NCI-H1092 treated with DMSO at 0.1 percent for 48 hours (cell line): Measurements from ENCODE around the gene CC2D2A.

ENCODE experiments used
- DNase-seq: peaks from one replicate; lab custom pipeline; 2025; lab: John Stamatoyannopoulos, UW

CC2D2A gene

DNA sequence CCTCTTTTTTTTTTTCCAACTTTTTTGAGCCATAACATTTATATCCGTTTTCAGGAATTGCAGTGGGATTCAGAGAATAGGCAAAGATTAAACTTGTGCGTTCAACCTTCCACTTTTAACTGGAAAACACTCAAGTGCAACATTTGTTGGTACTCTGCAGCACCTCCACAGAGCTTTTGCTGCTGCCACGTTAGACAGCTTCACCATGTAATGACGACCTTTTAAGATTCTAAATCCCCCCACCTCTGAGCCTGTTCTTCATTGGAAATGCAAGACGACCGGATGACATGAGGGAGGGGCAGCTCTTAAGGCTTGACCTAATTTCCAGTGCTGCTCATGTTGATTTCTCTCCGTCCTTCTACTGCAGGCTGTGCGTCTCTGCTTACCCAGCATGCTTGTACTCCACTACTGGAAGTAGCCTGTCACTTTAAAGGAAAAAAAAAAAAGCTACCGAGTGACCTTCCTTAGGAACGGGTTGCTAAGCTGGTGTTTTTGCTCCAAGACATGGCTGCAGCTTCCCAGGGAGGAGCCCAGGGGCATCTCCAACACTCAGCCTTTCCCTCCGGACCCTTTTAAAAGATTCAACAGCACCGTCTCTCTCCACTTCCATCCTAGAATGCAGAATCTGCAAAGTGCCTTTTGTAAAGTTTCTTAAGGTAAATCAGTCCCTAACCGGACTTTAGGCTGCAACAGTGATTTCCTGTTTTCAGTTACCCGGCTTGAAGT, at the start of gene CC2D2A:
TSS of gene CC2D2A (plus strand) at position 481 of the 726 bp plus-strand sequence. CDS start 6,051 bp downstream, outside the sequence.
- DNase-seq = no peak

DNA sequence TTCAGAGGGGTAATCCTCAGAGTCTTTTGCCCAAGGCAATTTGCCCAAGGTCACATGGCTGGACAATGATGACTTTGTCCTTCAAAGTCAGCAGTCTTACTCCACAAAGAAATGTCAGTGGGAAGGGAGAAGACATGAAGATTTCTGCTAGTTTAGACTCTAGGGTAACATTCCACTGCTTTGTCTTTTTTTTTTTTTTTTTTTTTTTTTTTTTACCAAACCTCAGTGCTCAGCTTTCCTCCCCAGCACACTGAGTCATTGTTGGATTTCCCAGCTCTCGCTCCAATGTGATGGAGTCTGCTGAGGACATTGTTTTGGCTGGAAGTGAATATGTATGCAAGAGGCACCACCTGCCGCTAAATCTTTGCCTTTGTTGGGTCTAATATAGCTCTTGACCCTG, 49.0 kb upstream of the CC2D2A start:
- no peak for DNase-seq

DNA sequence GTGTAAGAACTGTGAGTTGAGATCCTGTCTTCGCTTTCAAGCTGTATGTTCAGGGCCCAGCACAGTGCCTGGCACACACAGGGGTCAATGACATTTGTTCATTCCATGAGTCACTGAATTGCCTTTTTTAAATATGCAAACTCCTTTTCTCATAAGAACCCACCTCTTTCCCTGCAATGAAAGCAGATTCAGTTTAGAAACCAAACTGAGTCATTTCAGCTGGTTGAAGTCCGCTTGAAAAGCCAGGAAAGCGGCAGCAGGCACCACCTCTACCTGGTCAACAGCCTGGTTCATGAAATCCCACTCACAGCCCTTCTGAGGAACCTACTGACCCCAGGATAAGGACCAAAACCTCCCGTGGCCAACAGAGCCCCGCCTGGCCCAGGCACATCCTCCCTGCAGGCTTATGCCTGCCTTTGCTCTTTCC, 46.4 kb upstream of the CC2D2A start:
- DNase-seq = no peak

DNA sequence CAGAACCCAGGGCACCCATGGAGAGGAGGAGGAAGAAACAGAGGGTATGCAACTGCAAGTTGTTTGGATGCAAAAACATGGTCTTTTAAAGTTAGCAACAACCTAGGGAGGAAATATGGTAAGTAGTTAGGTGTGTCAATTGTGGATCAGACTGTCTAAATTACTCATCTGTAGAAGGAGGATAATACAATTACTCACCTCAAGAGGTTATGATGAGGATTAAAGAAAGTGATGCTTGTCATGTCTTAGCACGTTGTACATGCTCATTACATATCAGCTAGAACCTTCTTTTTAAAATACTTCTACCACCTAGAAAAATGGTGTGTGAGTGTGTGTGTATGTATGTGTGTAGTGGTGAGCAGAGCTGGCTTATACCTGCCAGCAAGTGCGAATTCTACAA, 44.2 kb upstream of the CC2D2A start:
- DNase-seq = no peak

DNA sequence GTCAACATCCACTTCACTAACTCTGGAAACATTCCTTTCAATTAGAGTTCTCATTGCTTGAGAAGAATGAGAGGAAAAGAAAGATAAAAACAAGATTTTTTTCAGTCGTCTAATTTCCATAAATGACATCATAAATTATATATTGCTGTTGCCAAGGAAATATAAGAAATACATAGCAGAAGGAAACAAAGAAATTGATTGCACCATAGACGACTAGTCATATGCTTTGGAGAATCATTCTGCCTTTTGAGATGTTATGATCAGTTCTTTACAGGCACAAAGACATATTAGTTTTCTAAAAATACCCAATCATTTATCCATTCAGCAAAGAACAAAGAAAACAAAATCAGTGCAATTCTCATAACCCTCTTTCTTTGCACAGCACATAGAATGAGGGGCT, 42.5 kb upstream of the CC2D2A start:
- DNase-seq = no peak

DNA sequence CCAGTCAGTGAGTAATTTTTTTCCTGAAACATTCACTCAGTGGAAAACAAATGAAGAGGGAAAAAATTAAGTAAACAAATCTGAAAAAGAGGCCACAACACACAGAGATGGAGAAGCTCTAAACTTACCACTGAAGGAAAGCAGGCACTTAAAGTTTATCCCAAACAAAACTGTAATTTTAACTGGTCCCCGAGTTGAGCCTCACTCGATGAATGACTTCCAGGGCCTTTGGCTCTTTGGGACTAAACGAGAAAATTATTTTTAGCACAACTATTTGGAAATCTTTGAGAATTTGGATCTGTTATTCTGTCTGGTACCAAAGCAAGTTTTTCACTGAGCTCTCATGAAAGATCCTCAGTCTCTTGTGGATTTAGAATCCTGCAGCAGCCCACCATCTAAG, 42.0 kb upstream of the CC2D2A start, which contains the start of gene C1QTNF7:
TSS of gene C1QTNF7 (plus strand) at position 333 of the 400 bp plus-strand sequence. CDS start 7,711 bp downstream, outside the sequence.
- no peak for DNase-seq

DNA sequence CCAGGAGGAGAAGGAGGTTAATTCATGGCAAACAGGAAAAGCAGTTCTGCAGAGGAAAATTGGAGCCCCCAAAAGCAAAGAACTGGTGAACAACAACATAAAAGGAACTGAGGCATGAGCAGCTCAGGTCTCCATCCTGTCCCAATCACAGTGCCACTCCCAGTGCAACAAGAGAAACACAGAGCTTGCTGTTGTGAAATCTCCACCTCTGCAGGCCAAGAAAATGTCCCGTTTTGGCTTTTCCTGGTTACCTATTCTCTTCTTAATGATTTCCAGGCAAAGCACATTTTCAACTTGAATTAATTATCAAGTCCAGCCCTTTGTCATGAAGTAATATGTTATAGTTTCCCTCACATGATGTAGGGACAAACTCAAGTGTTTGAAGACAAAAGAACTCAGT, 41.1 kb upstream of the CC2D2A start:
- DNase-seq = no peak

DNA sequence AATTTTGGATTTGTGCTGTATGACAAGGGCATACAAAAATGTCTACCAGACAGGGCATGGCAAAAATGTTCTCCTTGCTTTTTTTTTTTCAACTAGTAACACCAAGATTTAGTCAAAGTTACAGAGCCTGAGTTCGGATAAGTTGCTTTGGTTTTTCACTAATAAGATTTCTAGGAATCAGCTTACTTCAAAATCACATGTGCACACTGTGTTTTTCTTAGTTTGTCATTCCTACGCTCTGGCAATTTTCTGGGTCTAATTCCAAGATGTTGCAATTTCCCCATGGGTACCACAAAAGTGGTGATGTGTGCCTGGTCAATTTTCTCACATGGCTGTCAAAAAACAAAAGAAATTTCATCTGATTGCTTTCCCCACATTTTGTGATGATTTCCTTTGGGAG, 35.6 kb upstream of the CC2D2A start:
- no peak for DNase-seq

DNA sequence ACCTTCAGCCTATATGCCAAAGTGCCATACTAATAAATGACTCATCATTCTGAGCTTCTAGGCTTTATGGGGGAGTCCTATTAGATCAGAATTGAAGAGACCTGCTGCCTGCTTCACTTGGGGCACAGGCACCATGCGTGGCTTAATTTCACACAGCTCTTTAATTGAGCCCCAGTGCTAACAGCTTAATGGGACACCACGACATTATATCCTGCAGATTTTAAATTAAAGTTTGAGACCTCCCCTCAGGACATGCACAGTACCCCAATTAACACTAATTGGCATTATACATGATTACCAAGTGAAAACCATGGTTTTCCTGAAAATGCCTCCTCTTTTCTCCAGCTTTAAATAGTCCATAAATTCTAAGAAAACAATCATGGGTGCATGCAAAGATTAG, 35.0 kb upstream of the CC2D2A start:
- DNase-seq = no peak

DNA sequence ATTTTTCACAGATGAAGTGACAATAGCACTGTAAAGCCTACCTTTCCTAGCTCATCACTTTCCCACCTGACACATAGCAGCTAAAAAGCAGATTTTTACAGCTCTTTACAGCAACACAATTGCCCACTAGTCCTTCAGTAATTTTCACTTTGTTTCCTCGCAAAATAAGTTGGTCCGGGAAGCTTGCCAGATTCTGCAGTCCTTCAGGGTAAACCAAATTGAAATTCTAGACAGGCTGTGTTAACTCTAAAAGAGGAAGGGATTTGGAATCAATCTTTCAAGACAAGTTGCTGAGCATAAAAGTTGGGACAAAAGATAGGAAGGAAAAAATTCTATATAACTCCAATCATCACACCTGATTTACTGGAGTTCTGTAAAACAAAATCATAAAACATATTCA, 33.2 kb upstream of the CC2D2A start:
- peak; percentile 37 for DNase-seq

DNA sequence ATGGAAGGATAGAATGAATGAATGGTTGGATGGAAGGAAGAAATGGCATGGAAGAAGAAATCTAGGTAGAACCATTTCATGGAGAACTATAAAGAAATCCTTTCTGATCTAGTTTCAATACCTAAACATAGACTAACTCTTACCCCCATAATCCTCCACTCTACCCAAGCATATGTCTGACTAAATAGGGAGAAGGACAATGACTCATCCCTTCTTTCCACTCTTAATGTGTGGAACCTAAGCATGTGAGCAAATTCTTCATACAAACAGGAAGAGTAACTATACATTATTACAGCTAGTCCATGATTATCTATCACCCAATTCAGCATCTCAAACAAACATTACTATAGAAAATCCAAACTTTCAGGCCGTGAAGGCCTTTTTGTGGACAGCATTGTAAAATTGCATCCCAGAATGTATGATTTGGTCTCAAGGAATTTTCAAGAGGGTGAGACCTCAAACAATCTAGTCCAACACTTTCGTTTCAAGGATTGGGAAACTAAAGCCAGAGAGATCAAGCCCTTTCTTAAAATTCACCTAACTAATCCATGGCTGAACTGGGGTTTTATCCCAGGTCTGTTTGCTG, 30.6 kb upstream of the CC2D2A start:
- DNase-seq = no peak

DNA sequence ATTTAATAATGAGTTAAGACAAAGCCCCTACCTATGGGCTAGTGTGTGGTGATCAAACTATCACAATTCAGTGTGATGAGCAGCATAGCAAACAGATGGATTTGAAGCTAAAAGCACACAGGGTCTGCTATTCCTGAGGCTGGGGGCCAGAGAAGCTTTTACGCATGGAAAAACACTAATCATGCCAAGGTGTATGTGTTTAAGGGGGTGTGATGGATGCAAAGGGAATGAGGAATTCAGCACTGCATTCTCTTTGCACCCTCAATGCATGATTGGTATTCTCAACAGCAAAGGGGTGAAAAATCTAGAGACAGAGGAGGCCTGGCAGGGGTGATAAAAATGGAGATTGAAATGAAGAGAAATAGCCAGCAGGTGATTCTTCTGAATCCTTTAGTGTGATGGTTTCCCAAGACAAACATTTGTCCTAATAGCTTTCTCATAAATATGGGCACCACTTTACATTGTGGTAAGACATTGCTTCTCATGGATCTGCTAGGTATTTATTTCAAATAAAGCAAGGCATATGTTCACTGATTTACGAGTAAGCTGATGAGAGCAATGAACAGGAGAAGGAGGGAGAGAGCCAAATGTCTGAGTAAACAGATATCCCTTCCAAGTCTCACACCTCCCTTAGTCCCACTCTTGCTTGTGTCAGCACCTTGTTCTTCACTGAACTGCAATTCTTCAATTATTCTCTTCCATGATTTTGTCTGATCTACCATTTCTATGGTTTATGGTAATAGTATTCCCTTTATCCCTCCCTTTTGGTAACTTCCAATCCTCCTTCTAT, 26.1 kb upstream of the CC2D2A start:
- no peak for DNase-seq

DNA sequence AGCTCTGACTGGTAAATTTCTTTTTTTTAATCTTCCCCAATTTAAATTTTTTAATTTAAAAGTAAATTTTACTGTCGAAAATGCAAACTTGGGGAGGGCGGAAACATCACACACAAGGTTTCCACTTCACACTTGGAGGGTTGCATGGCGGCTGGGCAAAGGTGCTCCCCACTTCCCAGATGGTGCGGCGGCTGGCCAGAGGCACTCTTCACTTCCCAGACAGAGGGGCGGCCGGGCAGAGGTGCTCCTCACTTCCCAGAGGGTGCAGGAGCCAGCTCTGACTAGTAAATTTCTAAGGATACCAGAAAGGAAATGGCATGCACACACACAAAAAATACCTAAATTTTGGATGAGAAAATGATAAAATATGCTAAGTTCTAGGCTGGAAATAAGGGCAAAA, 25.4 kb upstream of the CC2D2A start:
- no peak for DNase-seq

DNA sequence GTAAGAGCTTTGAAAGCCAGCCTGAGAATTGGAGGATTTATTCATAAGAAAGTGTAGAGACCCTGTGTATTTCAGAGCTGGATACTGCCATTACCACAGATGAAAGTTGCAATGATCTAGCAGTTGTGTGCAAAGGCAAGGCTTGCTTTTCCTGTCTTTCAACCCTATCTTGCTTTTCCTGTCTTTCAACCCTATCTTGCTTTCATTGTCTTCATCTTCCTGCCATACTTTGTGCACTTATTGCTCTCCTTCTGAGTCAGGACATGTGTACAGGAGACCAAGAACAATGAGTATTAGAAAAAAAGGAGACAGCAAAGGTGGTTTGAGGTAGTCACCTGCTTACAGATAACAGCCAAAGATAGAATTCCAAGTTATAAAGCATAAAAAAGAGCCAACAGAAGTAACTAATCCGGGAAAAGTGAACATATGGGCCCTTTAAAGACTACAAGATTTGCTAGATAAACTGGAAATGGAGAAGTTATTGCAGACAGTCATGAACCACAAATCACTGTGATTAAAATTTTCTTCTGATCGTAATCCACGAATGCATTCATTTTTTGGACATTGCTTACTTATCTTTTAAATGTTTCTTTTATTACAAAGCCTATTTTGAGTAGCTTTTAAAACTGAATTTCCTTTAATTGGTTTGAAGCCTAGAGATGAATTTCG, 24.7 kb upstream of the CC2D2A start:
- DNase-seq = no peak

DNA sequence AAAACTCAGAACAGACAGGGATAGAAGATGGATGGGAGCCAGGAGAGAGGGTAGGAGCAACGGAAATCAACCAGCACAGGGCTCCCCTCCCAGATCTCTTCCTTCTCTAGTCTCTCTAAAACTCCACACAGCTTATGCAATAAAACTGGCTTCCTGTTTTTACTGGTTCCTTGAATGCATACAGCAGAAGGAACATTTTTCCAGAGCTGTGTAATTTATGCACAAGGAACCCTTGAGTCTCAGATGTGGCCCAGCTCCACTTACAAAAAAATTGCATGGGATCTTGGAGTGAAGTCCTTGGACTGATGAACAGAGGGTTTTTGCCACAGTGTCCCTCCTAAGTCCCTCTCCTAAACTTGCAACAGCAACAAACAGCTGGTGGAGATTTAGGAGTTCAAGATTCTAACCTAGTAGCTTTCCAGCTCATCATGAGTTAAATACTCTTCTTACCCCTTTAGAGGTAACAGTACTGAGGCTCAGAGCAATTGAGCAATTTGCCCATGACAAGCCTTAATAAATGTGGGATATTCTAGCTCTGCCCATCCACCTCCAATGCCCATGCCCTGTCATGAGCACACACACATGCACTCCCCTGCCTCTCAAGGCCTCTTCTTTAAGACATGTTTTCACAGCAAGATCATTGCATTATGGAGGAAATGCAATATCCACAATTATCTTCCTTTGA, 18.4 kb upstream of the CC2D2A start:
- no peak for DNase-seq

DNA sequence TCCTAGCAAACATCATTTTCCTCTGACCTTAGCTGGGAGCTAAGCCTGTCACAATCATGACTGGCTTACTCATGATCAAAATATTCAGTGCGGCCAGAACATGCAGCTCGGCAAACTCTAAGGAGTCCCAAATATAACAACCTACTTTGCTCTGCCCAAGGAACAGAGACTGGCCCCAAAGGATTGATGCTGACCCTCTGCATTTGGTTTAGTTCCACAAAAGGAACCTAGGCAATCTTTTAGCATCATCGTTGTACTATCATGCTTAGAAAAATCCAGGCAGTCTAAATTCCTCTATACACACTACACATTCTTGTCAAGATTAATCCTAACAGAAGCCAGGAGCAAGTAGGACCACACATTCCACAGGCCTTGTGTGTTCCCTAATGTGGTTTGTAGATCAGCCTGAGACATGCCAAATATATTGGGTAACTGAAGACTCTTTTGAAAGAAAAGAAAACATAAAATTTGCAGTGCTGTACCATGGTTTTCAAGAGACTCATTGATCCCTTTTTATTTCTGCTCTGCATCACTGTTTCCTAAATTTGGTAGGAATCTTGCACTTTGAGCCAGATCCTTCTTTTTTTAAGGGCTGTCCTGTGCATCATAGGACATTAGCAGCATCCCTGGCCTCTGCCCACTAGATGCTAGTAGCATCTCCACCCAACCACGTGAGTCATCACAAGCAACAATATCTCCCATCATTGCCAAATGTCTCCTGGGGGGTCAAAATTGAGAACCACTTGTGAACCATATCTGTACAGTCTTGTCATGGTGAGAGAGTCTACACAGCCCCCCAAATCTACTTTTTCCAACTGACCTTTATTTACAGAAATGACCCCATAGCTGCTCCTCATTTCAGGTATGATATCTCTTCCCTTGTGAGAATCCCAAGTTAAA, 17.6 kb upstream of the CC2D2A start:
- DNase-seq = no peak

DNA sequence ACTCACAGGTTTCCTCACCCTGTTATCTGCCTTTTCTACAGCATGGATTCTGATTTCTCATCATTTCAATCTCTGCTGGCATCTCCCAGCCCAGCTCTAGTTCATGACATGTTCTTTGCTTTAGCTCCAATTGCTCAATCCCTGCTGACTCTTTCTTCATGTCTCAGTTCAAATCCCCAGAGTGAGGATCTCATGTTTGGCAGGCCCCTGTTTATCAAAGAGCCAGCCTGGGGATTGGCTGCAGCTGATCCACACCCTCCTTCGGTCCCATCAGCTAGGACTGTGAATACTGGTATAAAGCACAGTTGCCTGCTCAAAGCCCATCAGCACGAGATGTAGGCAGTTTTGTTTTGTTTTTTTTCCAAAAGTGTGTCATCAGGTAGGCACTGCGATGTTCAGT, 14.4 kb upstream of the CC2D2A start:
- DNase-seq = no peak

DNA sequence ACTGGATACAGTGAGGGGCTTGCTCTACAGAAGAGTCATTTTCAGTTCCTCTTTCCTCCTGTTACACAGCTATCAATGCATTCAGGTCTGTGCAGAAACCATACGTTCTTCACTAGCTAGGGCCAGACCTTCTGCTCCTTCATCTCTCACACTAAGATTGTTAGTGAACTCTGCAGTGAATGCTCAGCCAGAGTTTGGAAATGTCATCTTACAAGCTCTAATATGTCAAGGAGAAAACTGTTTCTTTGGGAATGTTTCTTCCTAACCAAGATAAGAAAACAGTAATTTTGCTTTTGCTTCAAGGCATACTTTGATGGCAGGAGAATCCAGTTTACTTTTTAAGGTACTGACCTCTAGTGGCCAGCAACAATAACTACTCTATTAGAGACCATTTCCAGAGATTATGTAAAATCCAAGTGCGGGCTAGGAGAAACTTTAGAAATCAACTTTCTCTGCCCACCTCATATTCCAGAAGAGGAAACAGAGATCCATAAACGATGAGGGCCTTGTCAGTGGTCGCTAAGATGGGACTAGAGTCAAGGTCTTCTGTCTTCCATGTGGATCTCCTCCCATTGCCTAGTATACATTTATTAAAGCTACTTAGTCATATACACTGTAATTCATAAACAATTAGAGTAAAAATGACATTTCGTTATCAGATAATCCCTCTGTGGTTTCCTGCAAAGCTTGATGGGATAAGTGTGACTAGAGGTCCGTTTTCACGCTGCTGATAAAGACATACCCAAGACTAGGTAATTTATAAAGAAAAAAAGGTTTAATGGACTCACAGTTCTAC, 12.1 kb upstream of the CC2D2A start:
- DNase-seq = peak; percentile 20

DNA sequence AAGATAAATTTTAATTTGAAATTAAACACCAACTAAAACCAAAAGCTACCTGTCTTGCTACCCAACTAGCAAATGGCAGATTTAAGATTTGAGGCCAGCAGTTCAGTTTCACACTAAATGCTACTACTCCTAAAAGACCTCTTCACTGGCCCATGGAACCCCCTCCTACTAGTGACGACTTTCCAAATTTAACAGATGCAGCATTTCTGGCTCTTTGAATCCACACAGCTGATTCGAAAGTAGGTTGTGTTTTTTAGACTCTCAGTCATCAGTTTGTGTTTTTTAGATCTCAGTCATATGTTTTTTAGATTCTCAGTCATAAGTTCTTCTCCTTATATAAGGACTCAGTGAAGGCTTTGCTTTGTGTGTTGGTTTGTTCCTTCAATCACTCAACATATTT, 11.1 kb upstream of the CC2D2A start:
- DNase-seq = no peak

DNA sequence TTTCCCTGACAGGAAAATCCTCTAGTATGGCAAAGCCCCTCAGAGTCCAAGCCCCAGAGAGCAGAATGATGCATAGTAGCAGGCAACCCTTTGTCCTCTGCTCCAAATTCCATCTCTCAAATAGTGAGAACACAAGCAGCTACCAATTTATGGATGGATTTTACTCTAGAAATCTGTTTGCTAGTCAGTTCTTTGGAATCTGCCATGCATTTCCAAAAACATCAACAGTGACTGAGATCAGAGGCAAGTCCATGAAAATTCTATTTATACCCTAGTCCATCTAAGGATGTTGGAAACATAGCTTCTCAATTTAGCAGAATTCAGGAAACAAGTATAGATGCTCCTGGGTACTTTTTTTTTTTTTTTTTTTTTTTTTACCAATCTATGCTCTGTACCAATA, 10.0 kb upstream of the CC2D2A start:
- no peak for DNase-seq
